Large intestine (tissue), 3 donors: ENCODE data around the gene ROR1. TPM values are rescaled to one million over a fixed set of nuclear protein-coding genes. Genes with fewer than 3 reads are reported as not detected.

Source experiments
- DNase-seq, 2 donors: peaks; one replicate each; pipeline versions ENCODE4 v3.0.0 to v3.0.0-alpha.2; 2013
- H3K27ac ChIP-seq: one replicate; pipeline ENCODE4 v1.5.1; 2013; ENCODE audit warnings: low read length
- H3K27me3 ChIP-seq: 2 replicates; pipeline ENCODE4 v1.6.1; 2013; ENCODE audit warnings: low read length; ENCODE audit not compliant: control insufficient read depth, insufficient read depth
- H3K36me3 ChIP-seq: 2 replicates; pipeline ENCODE4 v1.6.1; 2013; ENCODE audit warnings: low read length; ENCODE audit not compliant: control insufficient read depth, insufficient read depth
- H3K4me1 ChIP-seq: one replicate; pipeline ENCODE4 v1.6.1; 2013; ENCODE audit warnings: low read length; ENCODE audit not compliant: control insufficient read depth, insufficient read depth
- H3K4me3 ChIP-seq: one replicate; pipeline ENCODE4 v1.5.1; 2013; ENCODE audit warnings: low read length
- H3K9me3 ChIP-seq: one replicate; pipeline ENCODE4 v1.6.1; 2013; ENCODE audit warnings: mild to moderate bottlenecking, low read depth, low read length, moderate library complexity; ENCODE audit not compliant: control insufficient read depth
- WGBS: methylation state at CpG from one replicate; pipeline ENCODE4 v1.1.5; 2013; ENCODE audit warnings: low lambda C conversion rate; ENCODE audit not compliant: insufficient coverage; 5-methylcytosine and 5-hydroxymethylcytosine counted together
- polyA plus RNA-seq: library from polyadenylated mRNA; unstranded; fragments of 120-200 nt; gene quantifications from one replicate; pipeline ENCODE4 v1.2.1, GENCODE V29; 2013

The ROR1 gene
- polyA plus RNA-seq, 1 donor, result 14.4 TPM

DNA sequence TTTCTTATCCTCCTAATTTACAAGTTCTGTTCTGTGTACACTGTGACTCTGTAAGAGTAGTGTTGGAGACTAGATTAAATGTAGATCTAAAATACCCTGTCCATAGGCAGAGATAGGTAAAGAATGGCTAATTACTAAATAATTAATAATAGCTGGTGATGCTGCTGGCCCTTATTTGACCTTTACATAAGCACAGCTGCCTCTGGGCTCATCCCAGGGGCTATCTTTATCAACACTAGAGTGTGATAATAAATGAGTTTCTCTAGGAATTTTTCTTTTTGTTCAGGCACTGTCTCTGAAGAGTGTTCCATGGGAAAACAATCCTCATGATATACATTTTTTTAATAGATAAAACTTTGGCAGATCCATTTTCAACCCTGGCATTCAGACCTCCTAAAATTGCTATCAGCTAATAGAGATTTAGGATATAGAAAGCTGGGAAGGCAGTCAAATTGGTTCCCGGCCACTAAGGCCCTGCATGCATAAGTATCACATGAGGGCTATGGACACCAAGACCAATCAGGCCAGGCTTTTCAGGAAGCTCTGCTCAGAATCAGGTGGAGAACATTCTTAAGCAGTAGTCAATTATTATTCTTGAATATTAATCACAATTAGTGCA is 107.2 kb downstream of the ROR1 start:
- Histone ChIP-seq H3K4me1 (no peaks in the 10 kb centered on the region), H3K27ac (no peak overlapping the region), H3K27me3 (no peaks in the 10 kb centered on the region), H3K36me3 (no peaks in the 10 kb centered on the region), H3K4me3 (no peak overlapping the region), H3K9me3 (no peaks in the 10 kb centered on the region)
- DNase-seq, result no peak
- WGBS, result no CpG with 5 or more reads among the region's 1 CpG

DNA sequence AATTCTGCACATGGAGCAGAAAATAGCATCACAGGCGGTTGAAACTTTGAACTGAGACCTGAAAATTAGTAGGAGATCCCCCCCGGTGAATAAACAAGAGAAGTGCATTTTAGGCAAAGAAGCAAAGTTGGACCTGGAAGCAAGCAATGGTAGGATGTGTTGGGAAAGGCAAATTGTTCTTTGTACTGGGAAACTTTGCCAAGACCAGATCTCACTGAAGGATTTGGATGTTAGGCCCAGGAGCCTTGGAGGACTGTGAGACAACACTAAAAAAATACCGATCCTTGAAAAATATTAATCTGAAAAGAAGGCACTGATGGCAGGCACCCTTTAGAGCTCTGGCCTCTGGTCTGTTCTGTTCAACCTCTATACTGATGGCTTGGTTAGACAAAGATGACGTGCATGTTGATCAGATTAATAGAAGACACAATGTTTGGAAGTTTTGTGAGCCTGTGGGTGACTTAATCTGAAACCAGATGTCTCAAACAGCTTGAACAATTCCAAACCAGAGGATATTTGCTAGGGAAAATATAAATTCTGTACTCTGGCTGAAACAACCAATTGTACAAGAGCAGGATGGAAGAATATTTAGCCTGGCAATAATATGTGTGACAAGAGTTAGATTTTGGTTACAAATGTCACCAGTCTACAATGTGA is 108.4 kb downstream of the ROR1 start:
- no peaks in the 10 kb centered on the region for H3K9me3 ChIP-seq
- no peaks in the 10 kb centered on the region for H3K36me3 ChIP-seq
- H3K4me3 ChIP-seq, result no peak overlapping the region
- H3K4me1 ChIP-seq, result no peaks in the 10 kb centered on the region
- no CpG with 5 or more reads among the region's 4 CpGs for WGBS
- DNase-seq, result no peak
- H3K27ac ChIP-seq, result no peak overlapping the region
- H3K27me3 ChIP-seq, result no peaks in the 10 kb centered on the region

DNA sequence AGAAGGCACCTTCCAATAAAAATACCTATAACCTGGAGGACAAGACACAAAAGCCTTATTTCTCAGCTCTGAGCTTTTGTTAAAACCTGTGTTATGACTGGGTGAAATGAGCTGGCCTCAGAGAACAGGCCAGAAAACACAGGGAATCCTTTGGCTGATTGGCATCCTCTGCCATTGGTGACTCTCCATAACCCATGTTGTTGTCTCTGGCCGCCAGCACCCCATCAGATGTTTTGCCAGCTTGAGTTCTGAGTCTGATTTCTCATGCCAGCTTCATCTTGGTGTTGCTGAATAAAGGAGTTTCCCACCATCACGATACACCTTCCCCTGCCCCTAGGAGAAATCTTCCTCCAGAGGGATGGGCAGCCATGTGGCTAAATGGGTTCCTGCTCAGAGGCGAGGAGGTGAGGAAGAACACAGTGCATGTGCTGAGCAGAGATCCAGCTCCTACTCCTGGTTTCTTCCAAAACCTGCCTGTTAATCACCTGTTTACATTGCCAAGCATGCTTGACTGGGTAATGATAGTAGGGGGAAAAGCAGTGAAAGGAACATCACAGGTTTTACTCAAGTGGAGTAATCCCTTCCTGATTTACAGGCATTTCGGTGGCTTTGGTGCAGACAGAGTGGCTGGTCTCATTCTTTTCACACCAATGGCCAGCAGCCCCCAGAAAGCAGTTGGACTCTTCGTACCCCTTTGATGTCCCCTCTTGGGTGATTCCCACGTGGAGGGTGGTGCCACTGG is 109.8 kb downstream of the ROR1 start:
- Histone ChIP-seq H3K27me3 (no peaks in the 10 kb centered on the region), H3K4me1 (no peaks in the 10 kb centered on the region), H3K27ac (no peak overlapping the region), H3K36me3 (no peaks in the 10 kb centered on the region), H3K9me3 (no peaks in the 10 kb centered on the region), H3K4me3 (no peak overlapping the region)
- no peak for DNase-seq
- WGBS, result no CpG with 5 or more reads among the region's 6 CpGs

DNA sequence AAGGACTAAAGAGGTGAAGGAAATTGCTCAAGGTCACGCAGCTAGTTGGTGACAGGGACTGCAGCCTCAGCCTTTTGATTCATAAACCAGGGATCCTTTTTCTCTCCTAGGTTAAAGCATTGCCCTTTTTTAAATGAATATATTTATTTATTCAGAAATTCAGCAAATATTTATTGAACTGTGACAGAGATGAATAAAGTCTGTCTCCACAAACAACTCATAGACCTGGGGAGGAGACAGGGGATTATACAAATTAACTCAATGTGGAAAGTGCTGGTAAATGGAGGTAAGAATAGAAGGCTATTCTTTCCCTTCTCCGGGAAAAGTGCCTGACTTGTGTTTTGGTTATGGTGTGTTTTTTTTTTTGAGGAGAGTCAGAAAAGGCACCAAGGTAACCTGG is 110.7 kb downstream of the ROR1 start:
- Histone ChIP-seq H3K27ac (no peak overlapping the region), H3K9me3 (no peaks in the 10 kb centered on the region), H3K36me3 (no peaks in the 10 kb centered on the region), H3K4me1 (no peaks in the 10 kb centered on the region), H3K4me3 (no peak overlapping the region), H3K27me3 (no peaks in the 10 kb centered on the region)
- WGBS, result no CpG with 5 or more reads among the region's 2 CpGs
- no peak for DNase-seq

DNA sequence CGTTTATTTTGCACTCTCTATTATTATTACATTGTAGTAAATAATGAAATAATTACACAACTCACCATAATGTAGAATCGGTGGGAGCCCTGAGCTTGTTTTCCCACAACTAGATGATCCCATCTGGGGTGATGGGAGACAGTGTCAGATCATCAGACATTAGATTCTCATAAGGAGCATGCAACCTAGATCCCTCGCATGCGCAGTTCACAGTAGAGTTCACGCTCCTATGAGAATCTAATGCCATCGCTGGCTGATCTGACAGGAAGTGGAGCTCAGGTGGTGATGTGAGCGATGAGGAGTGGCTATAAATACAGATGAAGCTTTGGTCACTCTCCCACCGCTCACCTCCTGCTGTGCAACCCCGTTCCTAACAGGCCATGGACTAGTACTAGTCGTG is 112.1 kb downstream of the ROR1 start:
- Histone ChIP-seq H3K27me3 (no peaks in the 10 kb centered on the region), H3K4me1 (no peaks in the 10 kb centered on the region), H3K9me3 (no peaks in the 10 kb centered on the region), H3K36me3 (no peaks in the 10 kb centered on the region), H3K4me3 (no peak overlapping the region), H3K27ac (no peak overlapping the region)
- 100% methylated on average over 1 of the region's 10 CpGs for WGBS
- no peak for DNase-seq

DNA sequence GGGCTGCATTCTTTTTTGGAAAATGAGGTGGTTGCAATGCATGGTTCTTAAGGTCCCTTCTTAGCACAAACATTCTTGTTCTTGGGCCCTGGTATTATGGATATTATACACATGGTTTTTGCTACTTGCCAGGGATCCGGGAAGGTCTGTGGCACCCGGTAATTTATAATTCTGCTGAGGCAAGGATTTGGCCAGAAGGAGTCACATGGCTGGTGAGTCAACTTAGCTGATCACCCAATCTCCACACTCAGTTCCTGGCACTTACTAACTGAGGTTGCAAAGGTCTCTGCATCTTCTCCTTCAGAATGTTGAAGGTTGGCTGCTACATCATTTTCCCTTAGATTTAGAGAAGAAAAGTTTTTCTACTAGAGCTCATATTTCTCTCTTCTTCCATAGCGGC is 112.5 kb downstream of the ROR1 start:
- no peaks in the 10 kb centered on the region for H3K9me3 ChIP-seq
- no peak overlapping the region for H3K27ac ChIP-seq
- no peak for DNase-seq
- no CpG with 5 or more reads among the region's 3 CpGs for WGBS
- H3K27me3 ChIP-seq, result no peaks in the 10 kb centered on the region
- no peak overlapping the region for H3K4me3 ChIP-seq
- no peaks in the 10 kb centered on the region for H3K36me3 ChIP-seq
- no peaks in the 10 kb centered on the region for H3K4me1 ChIP-seq

DNA sequence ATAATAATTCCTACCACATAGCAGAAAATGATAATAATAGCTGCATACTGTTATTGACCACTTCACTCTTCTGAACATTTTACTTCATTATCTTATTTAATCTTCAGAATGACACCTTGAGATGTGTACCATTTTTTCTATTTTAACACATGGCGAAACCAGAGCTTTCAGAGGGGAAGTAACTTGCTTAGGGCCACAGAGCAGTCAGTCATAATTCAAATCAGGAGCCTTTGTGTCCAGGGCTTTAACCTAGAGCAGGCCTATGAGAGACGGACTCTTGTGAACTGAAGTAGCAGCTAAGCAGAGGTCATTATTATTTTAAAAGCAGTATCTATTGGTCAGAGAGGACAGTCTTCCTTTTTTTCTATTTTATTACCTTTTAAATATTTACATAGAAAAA is 114.0 kb downstream of the ROR1 start:
- H3K27me3 ChIP-seq, result no peaks in the 10 kb centered on the region
- no peaks in the 10 kb centered on the region for H3K36me3 ChIP-seq
- no peak for DNase-seq
- H3K27ac ChIP-seq, result no peak overlapping the region
- WGBS, result 80% methylated on average over 1 of the region's 2 CpGs
- H3K9me3 ChIP-seq, result no peaks in the 10 kb centered on the region
- H3K4me1 ChIP-seq, result no peaks in the 10 kb centered on the region
- H3K4me3 ChIP-seq, result no peak overlapping the region

DNA sequence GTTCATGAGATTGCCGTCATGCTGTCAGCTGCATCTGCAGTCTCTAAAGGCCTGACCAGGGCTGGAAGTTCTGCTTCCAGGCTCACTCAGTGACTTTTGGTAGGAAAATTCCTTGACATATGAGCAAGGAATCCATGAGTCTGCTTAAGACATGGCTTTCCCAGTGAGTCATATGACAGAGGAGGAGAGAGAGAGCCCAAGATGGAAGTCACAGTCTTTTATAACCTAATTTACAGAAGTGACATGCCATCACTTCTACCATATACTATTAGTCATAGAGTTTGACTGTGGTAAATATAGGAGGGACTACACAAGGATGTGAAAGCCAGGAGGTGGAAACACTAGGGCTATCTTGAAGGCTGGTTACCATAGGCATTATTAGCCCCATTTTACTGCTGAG is 115.2 kb downstream of the ROR1 start:
- no CpG with 5 or more reads among the region's 1 CpG for WGBS
- no peaks in the 10 kb centered on the region for H3K36me3 ChIP-seq
- no peak overlapping the region for H3K4me3 ChIP-seq
- H3K27ac ChIP-seq, result no peak overlapping the region
- peak in 1 of 2 donors; percentile 48 for DNase-seq
- no peaks in the 10 kb centered on the region for H3K4me1 ChIP-seq
- no peaks in the 10 kb centered on the region for H3K27me3 ChIP-seq
- no peaks in the 10 kb centered on the region for H3K9me3 ChIP-seq

DNA sequence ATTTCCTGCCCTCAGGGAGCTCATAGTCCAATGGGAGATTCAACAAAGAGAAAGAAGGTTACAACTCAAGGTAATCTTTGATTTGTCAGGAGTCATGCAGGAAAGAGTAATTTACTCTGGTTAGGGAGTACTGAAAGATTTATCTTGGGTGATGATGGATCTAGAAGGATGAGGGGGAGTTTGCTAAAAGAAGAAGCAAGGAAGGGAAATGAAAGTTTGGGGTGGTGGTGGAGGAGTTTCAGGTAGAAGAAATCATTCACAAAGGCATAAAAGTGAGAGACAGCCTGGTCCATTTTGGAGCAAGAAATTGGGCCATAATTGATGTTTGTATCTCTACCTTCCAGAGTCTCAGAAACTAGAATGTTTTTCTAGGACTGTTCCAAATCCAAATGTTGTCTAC is 116.7 kb downstream of the ROR1 start:
- Histone ChIP-seq H3K27me3 (no peaks in the 10 kb centered on the region), H3K9me3 (no peaks in the 10 kb centered on the region), H3K36me3 (no peaks in the 10 kb centered on the region), H3K4me1 (no peaks in the 10 kb centered on the region), H3K4me3 (no peak overlapping the region), H3K27ac (no peak overlapping the region)
- no peak for DNase-seq

DNA sequence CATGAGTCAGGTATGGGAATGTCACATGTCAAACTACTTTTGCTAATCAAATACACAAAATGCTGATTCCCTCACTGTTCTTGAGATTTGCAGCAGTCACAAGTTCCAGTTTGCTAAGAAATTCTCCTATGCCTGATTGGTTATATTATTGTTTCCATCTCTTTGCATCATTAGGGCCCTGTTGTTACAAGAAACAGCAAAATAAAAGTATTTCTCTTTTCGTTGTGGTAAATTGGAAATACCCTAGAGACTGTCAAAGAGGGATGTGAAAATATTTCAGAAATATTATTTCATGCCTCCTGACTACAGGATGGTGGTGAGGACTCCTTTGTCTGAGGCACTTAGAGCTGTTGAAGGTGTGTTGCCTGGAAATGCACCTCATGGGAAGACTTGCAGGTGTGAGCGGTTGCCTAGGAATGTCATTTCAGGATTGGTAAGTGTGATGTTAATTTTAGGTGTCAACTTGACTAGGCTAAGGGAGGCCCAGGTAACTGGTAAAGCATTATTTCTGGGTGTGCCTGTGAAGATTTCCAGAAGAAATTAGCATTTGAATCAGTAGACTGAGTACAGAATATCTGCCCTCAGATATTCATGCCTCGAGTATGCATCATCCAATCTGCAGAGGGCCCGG is 117.4 kb downstream of the ROR1 start:
- H3K27ac ChIP-seq, result no peak overlapping the region
- H3K4me1 ChIP-seq, result no peaks in the 10 kb centered on the region
- H3K36me3 ChIP-seq, result no peaks in the 10 kb centered on the region
- DNase-seq, result no peak
- no CpG with 5 or more reads among the region's 4 CpGs for WGBS
- no peaks in the 10 kb centered on the region for H3K27me3 ChIP-seq
- no peaks in the 10 kb centered on the region for H3K9me3 ChIP-seq
- H3K4me3 ChIP-seq, result no peak overlapping the region
